Measurements from ENCODE around the gene IFT81.
A peak's percentile ranks its signal among the peaks of the same experiment; 100 is the strongest.

The IFT81 gene

DNA sequence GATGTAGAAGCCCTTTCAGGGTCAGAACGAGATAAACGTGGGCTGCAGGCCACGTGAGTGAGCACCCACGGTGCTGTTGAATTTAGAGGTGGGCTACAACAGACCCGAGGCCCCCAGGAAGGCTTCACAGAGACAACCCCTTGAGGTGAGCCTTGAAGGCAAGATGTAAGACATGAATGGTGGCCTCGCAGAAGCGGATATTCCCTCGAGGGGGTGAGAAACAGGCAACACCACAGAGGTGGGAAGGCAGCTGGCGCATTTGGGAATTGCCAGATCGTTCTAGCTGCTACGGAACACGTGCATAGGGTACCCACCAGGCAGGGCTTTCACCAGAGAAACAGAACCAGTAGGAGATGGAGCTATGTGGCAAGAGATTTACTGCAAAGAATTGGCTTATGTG is 134.3 kb downstream of the IFT81 start:
- H3K9ac ChIP-seq (ENCODE audit: low read length in 2 of 2) = no peak overlapping the region
- no peak overlapping the region for H3K4me3 ChIP-seq (ENCODE audit: low read length in 2 of 2)
- H3K36me3 ChIP-seq (ENCODE audit: control insufficient read depth in 2 of 2, insufficient read depth in 2 of 2, low read length in 2 of 2) = no peaks in the 10 kb centered on the region
- no peaks in the 10 kb centered on the region for H3K27me3 ChIP-seq (ENCODE audit: control insufficient read depth in 1 of 2, insufficient read depth in 2 of 2, low read length in 2 of 2)
- peaks cover 4% of the 10 kb centered on the region for H3K4me1 ChIP-seq (ENCODE audit: control insufficient read depth, insufficient read depth, low read length)
- no peak overlapping the region for H3K27ac ChIP-seq (ENCODE audit: low read length)
- H3K9me3 ChIP-seq (ENCODE audit: control insufficient read depth in 2 of 2, low read length in 2 of 2) = no peaks in the 10 kb centered on the region

- no peak overlapping the region for H3K9ac ChIP-seq (ENCODE audit: low read length in 2 of 2)
- peaks cover 17% of the 10 kb centered on the region for H3K4me1 ChIP-seq (ENCODE audit: control insufficient read depth, insufficient read depth, low read length)
- no peaks in the 10 kb centered on the region for H3K36me3 ChIP-seq (ENCODE audit: control insufficient read depth in 2 of 2, insufficient read depth in 2 of 2, low read length in 2 of 2)
- no peak overlapping the region for H3K27ac ChIP-seq (ENCODE audit: low read length)
- H3K4me3 ChIP-seq (ENCODE audit: low read length in 2 of 2) = no peak overlapping the region
- no peaks in the 10 kb centered on the region for H3K9me3 ChIP-seq (ENCODE audit: control insufficient read depth in 2 of 2, low read length in 2 of 2)
- H3K27me3 ChIP-seq (ENCODE audit: control insufficient read depth in 1 of 2, insufficient read depth in 2 of 2, low read length in 2 of 2) = no peaks in the 10 kb centered on the region
Observed at GRCh38 chr12:110262442-110263388, 138.6 kb downstream of the IFT81 start.

DNA sequence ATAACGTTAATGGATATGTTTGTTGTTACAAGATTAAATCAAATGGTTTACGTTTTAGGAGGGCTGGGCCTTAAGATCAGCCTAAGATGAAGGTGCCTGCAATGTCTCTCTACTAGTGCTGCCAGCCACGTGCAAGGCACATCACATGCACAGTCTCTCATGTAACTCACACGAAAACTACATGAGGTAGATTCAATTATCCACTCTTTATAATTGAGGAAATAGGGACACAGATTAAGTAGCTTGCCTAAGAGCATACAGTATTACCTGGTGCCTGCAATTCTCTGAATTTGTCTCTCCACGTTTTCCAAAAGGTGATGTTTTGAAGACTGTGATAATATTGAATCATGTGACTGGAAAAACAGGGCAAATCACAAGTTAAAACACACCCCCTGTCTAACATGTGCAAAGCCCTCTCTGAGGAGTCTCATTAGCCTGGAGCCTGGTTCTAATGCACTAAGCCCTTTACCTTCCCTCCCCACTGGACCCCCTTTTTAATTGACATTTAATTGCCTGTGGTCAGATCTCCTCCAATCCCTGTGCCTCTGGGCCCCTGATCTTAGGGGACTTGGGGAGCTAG is 142.3 kb downstream of the IFT81 start:
- Histone ChIP-seq H3K9ac (ENCODE audit: low read length in 2 of 2) (no peak overlapping the region), H3K36me3 (ENCODE audit: control insufficient read depth in 2 of 2, insufficient read depth in 2 of 2, low read length in 2 of 2) (no peaks in the 10 kb centered on the region), H3K9me3 (ENCODE audit: control insufficient read depth in 2 of 2, low read length in 2 of 2) (no peaks in the 10 kb centered on the region), H3K4me3 (ENCODE audit: low read length in 2 of 2) (peak overlapping the region in 1 of 2 donors; percentile 44), H3K27ac (ENCODE audit: low read length) (peak overlapping the region; percentile 55), H3K4me1 (ENCODE audit: control insufficient read depth, insufficient read depth, low read length) (peaks cover 38% of the 10 kb centered on the region), H3K27me3 (ENCODE audit: control insufficient read depth in 1 of 2, insufficient read depth in 2 of 2, low read length in 2 of 2) (no peaks in the 10 kb centered on the region)

DNA sequence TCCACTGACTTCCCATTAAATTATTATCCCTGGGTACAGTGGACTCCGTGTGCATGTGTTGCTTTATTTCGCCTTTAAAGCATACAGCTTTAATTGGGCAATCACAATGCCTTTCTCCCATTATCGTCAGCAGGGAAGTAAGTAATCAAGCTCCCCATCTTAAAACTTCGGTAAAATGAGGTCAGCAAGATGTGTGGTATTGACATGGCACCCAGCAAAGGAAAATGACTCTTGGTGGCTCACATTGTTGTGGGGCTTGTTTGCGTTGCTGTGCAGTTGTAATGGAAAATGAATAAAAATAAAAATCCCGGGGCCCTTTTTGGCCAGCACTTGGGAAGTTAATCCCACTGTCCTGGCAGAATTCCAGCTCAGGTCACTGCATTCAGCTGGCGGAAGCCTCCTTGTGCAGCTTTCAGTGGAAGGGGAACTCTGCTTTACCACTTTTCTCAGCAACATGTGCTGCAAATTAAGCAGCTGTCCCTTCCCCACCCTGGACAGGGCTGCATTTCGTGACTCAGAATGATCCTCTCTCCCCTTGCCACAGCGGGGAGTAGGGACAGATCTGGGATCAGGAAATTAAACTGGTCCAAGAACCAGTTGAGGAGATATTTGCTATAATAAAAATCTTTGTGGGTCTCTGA is 142.9 kb downstream of the IFT81 start:
- peak overlapping the region in 1 of 2 donors; percentile 36 for H3K9ac ChIP-seq (ENCODE audit: low read length in 2 of 2)

More for the DNA sequence above, 142.9 kb downstream of the IFT81 start:
- Histone ChIP-seq H3K4me1 (ENCODE audit: control insufficient read depth, insufficient read depth, low read length) (peaks cover 34% of the 10 kb centered on the region), H3K36me3 (ENCODE audit: control insufficient read depth in 2 of 2, insufficient read depth in 2 of 2, low read length in 2 of 2) (no peaks in the 10 kb centered on the region), H3K27me3 (ENCODE audit: control insufficient read depth in 1 of 2, insufficient read depth in 2 of 2, low read length in 2 of 2) (no peaks in the 10 kb centered on the region), H3K4me3 (ENCODE audit: low read length in 2 of 2) (peak overlapping the region in 1 of 2 donors; percentile 44), H3K27ac (ENCODE audit: low read length) (peak overlapping the region; percentile 55), H3K9me3 (ENCODE audit: control insufficient read depth in 2 of 2, low read length in 2 of 2) (no peaks in the 10 kb centered on the region)
